Measurements from ENCODE around the gene ZNF490. TPM values are rescaled to one million over a fixed set of nuclear protein-coding genes. Genes with fewer than 3 reads are reported as not detected.

ZNF490 gene
- total RNA-seq, result 15.2 TPM

GRCh38 chr19:12610540-12611360 is at the start of gene ZNF490, which contains the start of gene ZNF791:
ZNF490 (minus strand) TSS chr19:12610813; CDS start chr19:12610680, 133 bp downstream.
ZNF791 (plus strand) TSS chr19:12610920; CDS start chr19:12611080, 160 bp downstream.

GRCh38 chr19:12551060-12551832 is 59.4 kb downstream of the ZNF490 start, which contains the start of gene ZNF564:
ZNF564 (minus strand) TSS chr19:12551482; CDS start chr19:12551332, 150 bp downstream.

Other genes with a start within 250 kb of the ZNF490 start
- gene ZNF442, start 245.1 kb downstream of the ZNF490 start, total RNA-seq, result 13.2 TPM
- 7.9 TPM for gene ZNF799, start 209.5 kb downstream of the ZNF490 start, total RNA-seq
- 16.2 TPM for gene ZNF443, start 169.8 kb downstream of the ZNF490 start, total RNA-seq
- 20.2 TPM for gene ZNF709, start 126.0 kb downstream of the ZNF490 start, total RNA-seq
- 33.2 TPM for gene ZNF564, start 59.3 kb downstream of the ZNF490 start, total RNA-seq
- 47.4 TPM for gene ZNF791, start 107 bp upstream of the ZNF490 start, total RNA-seq
- 35.4 TPM for gene MAN2B1, start 55.9 kb upstream of the ZNF490 start, total RNA-seq
- 6.7 TPM for gene WDR83, start 56.0 kb upstream of the ZNF490 start, total RNA-seq
- 154 TPM for gene DHPS, start 71.1 kb upstream of the ZNF490 start, total RNA-seq
- not detected for gene GNG14, start 77.2 kb upstream of the ZNF490 start, total RNA-seq
- gene FBXW9, start 85.8 kb upstream of the ZNF490 start, total RNA-seq, result 7.8 TPM
- 92.0 TPM for gene TNPO2, start 113.1 kb upstream of the ZNF490 start, total RNA-seq
- gene TRIR, start 123.9 kb upstream of the ZNF490 start, total RNA-seq, result 144 TPM
- gene GET3, start 126.7 kb upstream of the ZNF490 start, total RNA-seq, result 49.4 TPM
- 0.55 TPM for gene BEST2, start 141.0 kb upstream of the ZNF490 start, total RNA-seq
- gene HOOK2, start 164.7 kb upstream of the ZNF490 start, total RNA-seq, result 33.5 TPM
- 194 TPM for gene JUNB, start 180.7 kb upstream of the ZNF490 start, total RNA-seq
- 290 TPM for gene PRDX2, start 191.0 kb upstream of the ZNF490 start, total RNA-seq
- gene THSD8, start 191.3 kb upstream of the ZNF490 start, total RNA-seq, result not detected
- gene RNASEH2A, start 195.8 kb upstream of the ZNF490 start, total RNA-seq, result 20.2 TPM
- 8.6 TPM for gene RTBDN, start 223.8 kb upstream of the ZNF490 start, total RNA-seq
- gene MAST1, start 227.7 kb upstream of the ZNF490 start, total RNA-seq, result 23.3 TPM

Measured in camera-type eye (tissue), 1 donor.